LoVo (cell line): ENCODE results near the gene PPP2R3A.
"Not testable (repeated sequence)": the region's sequence is repeated elsewhere in the genome, so short reads cannot be mapped to it uniquely, and the experiment has no call there.

Experiments
- DNase-seq: peaks from one replicate; pipeline ENCODE4 v3.0.0-alpha.2; 2016; ENCODE audit warnings: low spot score

Gene PPP2R3A

DNA sequence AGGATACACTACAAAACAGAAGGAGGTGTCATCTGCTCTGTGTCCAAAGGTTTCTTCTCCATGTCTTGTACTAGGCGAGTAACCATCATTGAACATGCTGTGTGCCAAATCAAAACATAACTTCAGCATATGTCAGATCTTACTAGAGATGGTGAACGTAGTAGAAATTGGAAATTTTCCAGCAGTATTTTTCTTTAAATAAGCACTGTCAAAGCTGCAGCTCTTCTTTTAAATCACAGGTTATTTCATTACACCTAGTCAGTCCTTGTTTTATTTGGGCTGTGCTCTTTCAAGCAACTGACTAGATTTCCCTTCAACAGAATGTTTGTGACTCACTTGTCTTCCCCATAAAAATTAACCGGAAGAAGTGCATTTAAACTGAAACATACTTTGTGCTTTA is 184.1 kb downstream of the PPP2R3A start:
- DNase-seq, result peak; percentile 22

DNA sequence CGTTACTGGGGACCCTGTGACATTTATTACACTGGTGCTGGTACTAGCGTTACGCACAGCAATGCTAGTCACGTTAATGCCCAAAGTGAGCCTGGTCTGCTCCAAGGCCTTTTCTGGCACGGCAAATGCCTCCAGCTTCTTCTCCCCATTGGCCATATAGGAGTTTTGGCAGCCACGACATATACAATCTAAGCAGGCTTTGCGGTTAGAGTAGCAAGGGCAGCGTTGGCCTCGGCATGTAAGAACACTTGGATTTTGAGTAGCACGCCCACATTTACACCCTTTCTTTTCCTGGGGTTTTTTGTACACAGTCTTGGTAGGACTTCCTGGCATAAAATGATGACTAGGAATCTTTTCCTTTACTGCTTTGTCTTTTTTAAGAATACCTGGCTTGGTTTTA is 185.7 kb downstream of the PPP2R3A start:
- no peak for DNase-seq

- DNase-seq, result no peak
Observed at GRCh38 chr3:136152176-136152843, 186.8 kb downstream of the PPP2R3A start.

- no peak for DNase-seq
Observed at GRCh38 chr3:136152963-136153362, 187.4 kb downstream of the PPP2R3A start.

DNA sequence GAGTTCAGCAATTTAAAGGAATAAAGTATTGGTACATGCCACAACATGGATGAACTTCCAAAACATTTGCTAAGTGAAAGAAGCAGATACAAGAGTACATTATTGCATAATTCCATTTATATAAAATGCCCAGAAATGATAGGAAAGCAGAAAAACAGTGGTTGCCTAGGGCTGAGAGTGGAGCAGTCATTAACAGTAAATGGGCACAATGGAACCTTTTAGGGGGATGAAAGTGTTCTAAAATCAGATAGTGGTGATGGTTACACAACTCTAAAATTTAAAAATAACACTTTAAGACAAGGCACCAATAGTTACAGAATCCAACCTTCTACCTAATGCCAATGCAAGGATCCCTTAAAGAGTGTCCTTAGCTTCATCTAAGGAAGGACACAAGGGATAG is 196.0 kb downstream of the PPP2R3A start:
- DNase-seq, result no peak

GRCh38 chr3:136162322-136162721 is 196.8 kb downstream of the PPP2R3A start:
- DNase-seq, result no peak

DNA sequence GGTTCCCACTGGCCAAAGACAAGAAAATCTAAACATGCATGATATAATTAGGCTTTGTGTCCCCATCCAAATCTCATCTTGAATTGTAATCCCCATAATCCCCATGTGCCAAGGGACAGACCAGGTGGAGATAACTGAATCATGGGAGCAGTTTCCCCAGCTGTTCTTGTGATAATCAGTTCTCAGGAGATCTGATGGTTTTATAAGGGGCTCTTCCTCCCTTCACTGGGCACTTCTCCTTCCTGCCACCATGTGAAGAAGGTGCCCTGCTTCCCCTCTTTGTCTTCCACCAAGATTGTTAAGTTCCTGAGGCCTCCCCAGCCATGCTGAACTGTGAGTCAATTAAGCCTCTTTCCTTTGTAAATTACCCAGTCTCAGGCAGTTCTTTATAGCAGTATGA is 198.1 kb downstream of the PPP2R3A start:
- DNase-seq, result not testable (repeated sequence)

- no peak for DNase-seq
Observed at GRCh38 chr3:136166507-136166906, 201.0 kb downstream of the PPP2R3A start.

DNA sequence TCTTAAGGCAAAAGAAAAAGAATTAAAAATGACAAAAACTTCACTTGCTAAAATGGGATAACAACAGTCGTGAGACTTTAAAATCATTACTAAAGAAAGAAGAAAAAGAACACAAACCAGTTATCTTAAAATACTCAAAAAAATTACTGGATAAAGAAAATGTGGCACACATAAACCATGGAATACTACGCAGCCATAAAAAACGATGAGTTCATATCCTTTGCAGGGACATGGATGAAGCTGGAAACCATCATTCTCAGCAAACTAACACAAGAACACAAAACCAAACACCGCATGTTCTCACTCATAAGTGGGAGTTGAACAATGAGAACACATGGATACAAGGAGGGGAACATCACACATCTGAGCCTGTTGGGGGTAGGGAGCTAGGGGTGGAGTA is 202.7 kb downstream of the PPP2R3A start:
- not testable (repeated sequence) for DNase-seq

GRCh38 chr3:136171097-136171542 is 205.6 kb downstream of the PPP2R3A start:
- DNase-seq, result no peak

- DNase-seq, result no peak
Observed at GRCh38 chr3:136173939-136174490, 208.5 kb downstream of the PPP2R3A start.

- no peak for DNase-seq
Observed at GRCh38 chr3:136177876-136178275, 212.3 kb downstream of the PPP2R3A start.

DNA sequence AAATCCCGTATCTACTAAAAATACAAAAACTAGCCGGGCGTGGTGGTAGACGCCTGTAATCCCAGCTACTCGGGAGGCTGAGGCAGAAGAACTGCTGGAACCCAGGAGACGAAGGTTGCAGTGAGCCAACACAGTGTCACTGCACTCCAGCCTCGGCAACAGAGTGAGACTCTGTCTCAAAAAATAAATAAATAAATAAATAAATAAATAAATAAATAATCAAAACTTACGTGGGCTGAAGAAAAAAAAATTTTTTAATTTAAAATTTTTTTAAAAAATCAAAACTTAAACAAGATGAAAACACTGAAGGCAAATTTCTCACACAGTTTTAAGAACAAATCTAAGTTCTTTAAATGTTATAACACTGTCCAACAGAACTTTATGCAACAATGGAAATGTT is 216.2 kb downstream of the PPP2R3A start:
- no peak for DNase-seq

- no peak for DNase-seq
Observed at GRCh38 chr3:136184703-136185102, 219.2 kb downstream of the PPP2R3A start.

GRCh38 chr3:136186344-136186743 is 220.8 kb downstream of the PPP2R3A start:
- no peak for DNase-seq

DNA sequence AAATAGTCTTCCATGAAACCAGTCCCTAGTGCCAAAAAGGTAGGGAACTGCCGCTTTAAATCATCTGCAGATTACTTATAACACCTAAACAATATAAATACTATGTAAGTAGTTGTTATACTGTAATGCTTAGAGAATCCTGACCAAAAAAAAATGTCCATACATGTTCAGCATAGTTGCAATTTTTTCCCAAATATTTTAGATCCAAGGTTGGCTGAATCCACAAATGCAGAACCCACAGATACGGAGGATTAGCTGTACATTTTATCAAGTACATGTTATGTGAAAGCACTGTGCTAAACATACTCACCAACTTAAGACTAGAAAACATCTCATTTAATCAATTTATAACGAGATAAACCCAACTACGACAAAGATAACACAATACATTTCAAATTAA is 221.3 kb downstream of the PPP2R3A start:
- DNase-seq, result no peak

GRCh38 chr3:136187868-136188267 is 222.3 kb downstream of the PPP2R3A start:
- no peak for DNase-seq

DNA sequence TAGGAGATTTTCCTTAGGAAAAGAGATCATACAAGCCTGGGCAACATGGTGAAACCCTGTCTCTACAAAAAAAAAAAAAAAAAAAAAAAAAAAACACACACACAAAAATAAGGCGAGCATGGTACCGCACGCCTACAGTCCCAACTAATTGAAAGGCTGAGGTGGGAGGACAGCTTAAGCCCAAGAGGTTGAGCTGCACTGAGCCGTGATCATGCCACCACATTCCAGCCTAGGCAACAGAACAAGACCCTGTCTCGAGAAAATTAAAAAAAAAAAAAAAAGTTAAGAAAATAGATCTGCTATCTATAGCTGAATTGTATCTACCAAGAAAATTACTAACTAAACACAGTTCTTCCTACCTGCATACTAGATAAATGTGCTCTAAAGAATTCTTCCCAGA is 223.5 kb downstream of the PPP2R3A start:
- DNase-seq, result no peak

DNA sequence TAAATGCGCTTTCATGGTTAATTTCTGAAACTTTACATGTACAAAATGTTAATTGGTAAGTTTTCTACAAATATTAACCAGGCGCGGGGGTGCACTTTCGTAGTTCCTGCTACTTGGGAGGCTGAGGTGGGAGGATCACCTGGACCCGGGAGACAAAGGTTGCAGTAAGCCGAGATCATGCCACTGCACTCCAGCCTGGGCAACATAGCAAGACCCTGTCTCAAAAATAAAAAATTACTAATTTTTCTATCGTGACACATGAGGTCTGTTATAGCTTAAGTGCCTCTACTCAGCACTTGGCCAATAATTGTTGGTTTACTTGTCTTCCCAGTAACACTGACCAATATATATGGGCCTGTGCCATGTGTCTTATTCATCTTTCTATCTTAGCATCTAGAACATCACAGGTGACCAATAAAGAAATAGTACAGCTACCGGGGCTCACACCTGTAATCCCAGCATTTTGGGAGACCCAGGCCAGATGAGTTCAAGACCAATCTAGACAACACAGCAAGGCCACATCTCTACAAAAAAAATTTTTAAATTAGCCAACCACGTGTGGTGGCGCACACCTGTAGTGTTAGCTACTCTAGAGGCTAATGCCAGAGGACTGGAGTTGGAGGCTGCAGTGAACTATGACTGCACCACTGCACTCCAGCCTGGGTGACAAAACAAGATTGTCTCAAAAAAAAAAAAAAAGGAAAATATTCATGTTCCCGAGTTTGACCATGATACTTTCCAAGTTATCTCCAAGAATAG is 224.5 kb downstream of the PPP2R3A start:
- no peak for DNase-seq

- not testable (repeated sequence) for DNase-seq
Observed at GRCh38 chr3:136192195-136192594, 226.7 kb downstream of the PPP2R3A start.

DNA sequence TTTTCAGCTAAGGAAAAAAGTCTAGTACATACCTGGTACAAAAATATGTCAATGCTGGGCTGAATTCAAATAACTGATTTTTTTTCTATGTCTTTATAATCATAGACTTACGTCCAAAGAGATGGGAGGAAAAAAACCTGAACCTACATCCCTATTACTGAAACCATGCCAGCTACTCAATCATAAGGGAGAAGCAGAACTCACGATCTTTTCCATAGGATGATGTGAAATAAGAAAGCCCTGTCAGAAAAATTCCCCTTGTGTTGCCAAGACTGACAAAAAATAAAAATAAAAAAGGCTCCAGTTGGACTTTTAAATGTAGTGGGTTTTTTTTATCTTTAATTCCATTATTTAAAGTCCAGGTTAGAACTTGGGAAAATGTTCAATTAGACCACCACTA is 227.3 kb downstream of the PPP2R3A start:
- no peak for DNase-seq

- DNase-seq, result no peak
Observed at GRCh38 chr3:136193278-136194054, 227.9 kb downstream of the PPP2R3A start.
